ENCODE measurements around the gene LGI4. TPM values are rescaled to one million over a fixed set of nuclear protein-coding genes. Genes with fewer than 3 reads are reported as not detected.

The LGI4 gene
- total RNA-seq, 1 experiment from 2014 or later: 0.32 TPM

GRCh38 chr19:35080613-35081170 is 54.2 kb downstream of the LGI4 start:
- Histone ChIP-seq H3K9me2 (ENCODE audit: insufficient read depth) (no peaks in the 10 kb centered on the region), H3K4me2 (ENCODE audit: low read length) (no peak overlapping the region), H3K36me3 (ENCODE audit: control insufficient read depth in 1 of 2, insufficient read depth in 2 of 2, low read length in 2 of 2) (no peaks in the 10 kb centered on the region), H3K9me3 (ENCODE audit: control insufficient read depth in 1 of 2, insufficient read depth in 1 of 2, low read depth in 1 of 2, low read length in 2 of 2) (no peaks in the 10 kb centered on the region), H3K79me2 (ENCODE audit: insufficient read depth, low read length) (no peaks in the 10 kb centered on the region), H3K27ac (ENCODE audit: low read depth, low read length) (no peak overlapping the region), H3K27me3 (ENCODE audit: insufficient read depth, low read length) (no peaks in the 10 kb centered on the region), H3K4me3 (replicated peaks in 1 of 2; ENCODE audit: low read depth in 1 of 2, low read length in 2 of 2) (no peak overlapping the region), H4K20me1 (ENCODE audit: insufficient read depth) (no peaks in the 10 kb centered on the region), H2AFZ (ENCODE audit: low read depth, low read length, poor library complexity, severe bottlenecking) (no peak overlapping the region), H3K4me1 (ENCODE audit: control insufficient read depth in 1 of 2, insufficient read depth in 2 of 2, low read length in 2 of 2) (no peaks in the 10 kb centered on the region), H3K9ac (ENCODE audit: low read length) (no peak overlapping the region)
- POLR2A ChIA-PET: no interaction called here
- CTCF ChIA-PET: no interaction called here
- DNase-seq (ENCODE audit: low read depth, low spot score): no peak
- no TSS peak for BruUV-seq (replicated peaks)
- intact Hi-C loops (cut with micrococcal nuclease): no loop called here
- RAD21 ChIA-PET (ENCODE audit: low non-redundant PET in 1 of 2, low total read pairs in 2 of 2, uncharacterized antibody in 2 of 2, unreplicated experiment in 2 of 2): no interaction called here
- no peak for ATAC-seq
- TF ChIP-seq EGR1 (IDR thresholded peaks at IDR 0.05; ENCODE audit: low read depth) (no peak), JUND (IDR thresholded peaks at IDR 0.05) (no peak), TCF7L2 (IDR thresholded peaks at IDR 0.05; ENCODE audit: borderline replicate concordance, extremely low read depth, insufficient read depth, insufficient read length) (no peak), FOSL1 (IDR thresholded peaks at IDR 0.05; ENCODE audit: low read depth) (no peak), YY1 (IDR thresholded peaks at IDR 0.05; ENCODE audit: extremely low read depth, insufficient replicate concordance, low read depth, low read length) (no peak), CEBPB (IDR thresholded peaks at IDR 0.05; ENCODE audit: low read depth) (no peak), SRF (IDR thresholded peaks at IDR 0.05; ENCODE audit: low read depth) (no peak), ZNF274 (IDR thresholded peaks at IDR 0.05; ENCODE audit: low read depth, low read length) (no peak), REST (IDR thresholded peaks at IDR 0.05; ENCODE audit: low read depth) (no peak), RAD21 (IDR thresholded peaks at IDR 0.05; ENCODE audit: low read depth) (no peak)
